GM13976 (cell line): Measurements from ENCODE around the gene CDHR3.
"Not testable (repeated sequence)": the region's sequence is repeated elsewhere in the genome, so short reads cannot be mapped to it uniquely, and the experiment has no call there.

ENCODE experiments used
- DNase-seq: peaks from one replicate; pipeline ENCODE4 v3.0.0; 2012; ENCODE audit warnings: low spot score
- in situ Hi-C: fragments of 300-500 bp; cut with MboI; formaldehyde crosslinking; loops from one replicate; pipeline ENCODE4 v1.12.0; 2022; ENCODE audit warnings: low sequenced_read_pairs, mixed read lengths, inconsistent platforms; ENCODE audit not compliant: unreplicated experiment
- TF ChIP-seq, protein P1 (sequence below): IDR thresholded peaks from 2 replicates; pipeline ENCODE4 v1.5.1; 2012; ENCODE audit warnings: borderline replicate concordance, mild to moderate bottlenecking; ENCODE audit not compliant: insufficient read depth; ENCODE audit errors: extremely low read depth, missing control alignments, control extremely low read depth

Gene CDHR3

DNA sequence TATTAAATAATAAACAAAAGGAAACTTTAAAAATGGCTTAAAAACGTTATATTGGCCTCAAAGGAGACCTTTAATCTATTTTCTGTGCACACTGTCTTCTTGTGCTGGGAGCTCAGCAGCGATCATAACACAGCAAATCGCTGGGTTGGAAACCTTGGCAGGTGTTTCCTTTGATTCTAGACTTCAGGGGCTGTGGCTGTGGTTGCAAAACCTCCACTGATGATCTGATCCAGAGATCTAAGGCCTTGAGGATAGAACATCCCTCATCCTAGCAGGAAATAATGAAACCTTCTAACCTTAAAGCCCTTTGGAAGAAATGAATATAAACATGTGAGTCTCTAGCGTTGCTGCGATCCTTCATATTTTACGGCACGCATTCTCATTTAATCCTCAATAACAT is 29.8 kb downstream of the CDHR3 start:
- TF ChIP-seq, protein P1, sequence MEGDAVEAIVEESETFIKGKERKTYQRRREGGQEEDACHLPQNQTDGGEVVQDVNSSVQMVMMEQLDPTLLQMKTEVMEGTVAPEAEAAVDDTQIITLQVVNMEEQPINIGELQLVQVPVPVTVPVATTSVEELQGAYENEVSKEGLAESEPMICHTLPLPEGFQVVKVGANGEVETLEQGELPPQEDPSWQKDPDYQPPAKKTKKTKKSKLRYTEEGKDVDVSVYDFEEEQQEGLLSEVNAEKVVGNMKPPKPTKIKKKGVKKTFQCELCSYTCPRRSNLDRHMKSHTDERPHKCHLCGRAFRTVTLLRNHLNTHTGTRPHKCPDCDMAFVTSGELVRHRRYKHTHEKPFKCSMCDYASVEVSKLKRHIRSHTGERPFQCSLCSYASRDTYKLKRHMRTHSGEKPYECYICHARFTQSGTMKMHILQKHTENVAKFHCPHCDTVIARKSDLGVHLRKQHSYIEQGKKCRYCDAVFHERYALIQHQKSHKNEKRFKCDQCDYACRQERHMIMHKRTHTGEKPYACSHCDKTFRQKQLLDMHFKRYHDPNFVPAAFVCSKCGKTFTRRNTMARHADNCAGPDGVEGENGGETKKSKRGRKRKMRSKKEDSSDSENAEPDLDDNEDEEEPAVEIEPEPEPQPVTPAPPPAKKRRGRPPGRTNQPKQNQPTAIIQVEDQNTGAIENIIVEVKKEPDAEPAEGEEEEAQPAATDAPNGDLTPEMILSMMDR, result no peak
- no peak for DNase-seq
- in situ Hi-C loops, result no loop called here

DNA sequence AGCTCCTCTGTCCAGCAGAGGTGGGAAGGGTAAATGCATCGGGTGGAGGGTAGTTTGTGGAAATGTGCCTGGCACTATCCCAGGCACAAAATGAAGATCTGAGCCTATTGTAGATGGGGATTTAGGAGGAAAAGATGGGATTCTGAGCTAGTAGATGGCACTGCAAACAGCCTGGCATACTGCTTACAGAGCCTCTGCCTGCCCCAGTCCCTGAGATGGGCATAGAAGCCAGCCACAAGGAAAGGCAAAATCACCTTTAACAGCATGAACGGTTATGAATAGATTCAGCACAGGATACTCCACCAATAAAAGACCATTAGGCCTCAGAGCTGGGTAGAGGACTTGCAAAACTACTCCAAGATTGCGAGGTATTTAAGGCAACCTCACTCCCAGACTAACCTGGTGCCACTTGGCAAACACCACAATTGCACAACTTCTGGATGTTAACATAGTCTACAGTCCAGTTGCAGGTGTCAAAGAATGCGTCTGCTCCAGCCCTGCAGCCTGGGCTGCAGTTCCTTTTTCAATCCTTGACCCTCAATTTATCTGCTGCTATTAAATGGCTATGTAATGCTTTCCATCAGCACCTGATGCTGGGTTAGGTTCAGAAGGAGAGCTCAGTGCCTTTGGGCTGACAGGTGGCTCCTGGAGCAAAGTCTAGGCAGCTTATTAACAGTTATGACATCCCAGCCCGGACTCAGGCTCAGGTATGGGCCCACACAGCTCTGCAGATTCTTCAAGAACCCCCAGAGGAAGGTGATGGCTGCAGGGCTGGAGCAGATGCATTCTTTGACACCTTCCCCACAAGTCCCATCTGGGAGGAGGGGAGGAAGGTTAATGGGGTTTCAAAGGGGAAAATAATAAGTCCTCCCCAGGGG is 34.0 kb downstream of the CDHR3 start:
- in situ Hi-C loops, result no loop called here
- TF ChIP-seq, protein P1, result no peak
- no peak for DNase-seq

DNA sequence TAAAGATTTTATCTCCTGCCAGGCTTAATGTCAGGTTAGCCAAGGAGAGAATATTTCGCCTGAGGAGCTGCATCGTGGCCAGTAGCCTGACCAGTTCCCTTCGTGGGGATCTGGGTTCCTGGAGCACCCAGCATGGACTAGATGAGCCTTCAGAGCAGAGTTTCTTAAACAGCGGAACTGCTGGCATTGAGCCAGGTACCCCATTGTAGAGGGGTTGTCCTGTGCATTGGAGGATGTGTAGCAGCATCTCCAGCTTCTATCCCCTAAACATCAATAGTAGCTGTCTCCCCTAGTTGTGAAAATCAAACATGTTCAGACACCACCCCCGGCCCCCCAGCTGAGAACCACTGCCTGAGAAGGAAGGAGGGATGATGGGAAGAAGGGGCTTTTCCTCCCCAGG is 36.2 kb downstream of the CDHR3 start:
- DNase-seq, result no peak
- TF ChIP-seq, protein P1, result no peak
- in situ Hi-C loops, result no loop called here

DNA sequence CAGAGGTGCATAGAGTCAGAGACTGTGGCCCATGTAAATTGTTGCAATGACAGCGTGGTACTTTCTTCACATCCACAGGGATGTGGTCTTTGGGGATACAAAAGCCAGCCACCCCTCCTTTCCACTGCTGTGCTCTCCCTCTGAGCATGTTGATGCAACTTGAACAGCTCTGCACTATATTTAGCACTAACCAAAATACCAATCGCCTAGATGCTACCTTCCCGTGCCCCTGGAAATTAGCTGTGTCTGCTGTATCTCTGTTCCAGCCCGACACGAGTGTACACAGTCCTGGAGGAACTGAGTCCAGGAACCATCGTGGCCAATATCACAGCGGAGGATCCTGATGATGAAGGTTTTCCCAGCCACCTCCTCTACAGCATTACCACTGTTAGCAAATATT is 38.1 kb downstream of the CDHR3 start:
- in situ Hi-C loops, result no loop called here
- DNase-seq, result no peak
- TF ChIP-seq, protein P1, result no peak

DNA sequence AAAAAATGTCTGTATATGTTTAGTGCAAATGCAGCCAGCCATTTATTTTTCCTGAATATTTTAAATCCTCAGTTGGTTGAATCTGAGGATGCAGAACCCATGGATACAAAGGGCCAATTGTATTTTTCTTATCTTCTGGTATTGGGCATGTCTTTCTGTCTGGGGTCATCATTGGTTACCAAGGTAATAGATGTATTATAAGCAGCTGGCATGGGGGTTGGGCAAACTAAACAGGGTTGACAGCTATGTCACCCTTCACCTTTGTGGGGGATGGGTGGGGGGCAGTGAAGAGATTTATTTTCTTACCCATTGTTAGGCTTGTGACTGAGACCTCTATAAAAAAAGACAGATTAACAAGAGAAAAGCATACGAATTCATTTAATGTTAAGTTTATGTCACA is 38.8 kb downstream of the CDHR3 start:
- DNase-seq, result no peak
- TF ChIP-seq, protein P1, result no peak
- in situ Hi-C loops, result no loop called here

DNA sequence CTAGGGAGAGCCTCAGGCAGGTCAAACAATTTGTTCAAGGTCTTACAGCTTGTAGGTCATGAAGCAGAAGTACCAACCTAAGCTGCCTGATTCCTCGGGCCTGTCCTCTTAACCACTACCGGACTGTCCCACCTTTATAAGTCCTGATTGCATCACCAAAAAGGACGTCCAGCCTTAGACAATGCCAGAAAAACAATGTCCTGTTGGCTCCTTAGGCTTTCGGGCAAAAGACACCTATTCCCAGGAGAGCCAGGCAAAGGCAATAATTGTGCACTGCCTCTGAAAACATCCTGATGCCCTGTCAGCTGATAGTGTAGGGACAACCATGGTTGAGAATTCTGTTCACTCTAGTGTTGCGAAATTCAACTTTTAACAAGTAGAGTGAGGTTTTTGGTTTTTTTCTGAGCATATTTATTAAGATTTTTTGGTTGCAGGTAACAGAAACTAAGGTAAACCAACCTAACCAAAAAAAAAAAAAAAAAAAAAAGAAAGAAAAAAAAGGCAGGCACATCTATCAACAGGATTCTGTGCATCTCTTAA is 40.5 kb downstream of the CDHR3 start:
- TF ChIP-seq, protein P1, result no peak
- in situ Hi-C loops, result no loop called here
- no peak for DNase-seq

DNA sequence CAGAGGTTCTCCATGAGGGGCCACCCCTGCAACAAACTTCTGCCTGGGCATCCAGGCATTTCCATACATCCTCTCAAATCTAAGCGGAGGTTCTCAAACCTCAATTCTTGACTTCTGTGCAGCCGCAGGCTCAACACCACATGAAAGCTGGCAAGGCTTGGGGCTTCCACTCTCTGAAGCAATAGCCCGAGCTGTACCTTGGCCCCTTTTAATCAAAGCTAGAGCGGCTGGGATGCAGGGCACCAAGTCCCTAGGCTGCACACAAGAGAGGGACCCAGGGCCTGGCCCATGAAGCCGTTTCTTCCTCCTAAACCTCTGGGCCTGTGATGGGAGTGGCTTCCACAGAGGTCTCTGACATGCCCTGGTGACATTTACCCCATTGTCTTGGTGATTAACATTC is 43.8 kb downstream of the CDHR3 start:
- DNase-seq, result no peak
- in situ Hi-C loops, result no loop called here
- TF ChIP-seq, protein P1, result no peak

DNA sequence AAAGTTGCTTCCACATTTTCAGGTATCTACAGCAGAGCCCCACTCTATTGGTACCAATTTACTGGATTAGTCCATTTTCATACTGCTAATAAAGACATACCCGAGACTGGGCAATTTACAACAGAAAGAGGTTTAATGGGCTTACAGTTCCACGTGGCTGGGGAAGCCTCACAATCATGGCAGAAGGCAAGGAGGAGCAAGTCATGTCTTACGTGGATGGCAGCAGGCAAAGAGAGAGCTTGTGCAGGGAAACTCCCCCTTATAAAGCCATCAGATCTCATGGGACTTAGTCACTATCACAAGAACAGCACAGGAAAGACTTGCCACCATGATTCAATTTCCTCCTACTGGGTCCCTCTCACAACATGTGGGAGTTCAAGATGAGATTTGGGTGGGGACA is 44.7 kb downstream of the CDHR3 start:
- DNase-seq, in situ Hi-C loops: not testable (repeated sequence)
